ENCODE data around the gene ENHO.

ENHO gene

DNA sequence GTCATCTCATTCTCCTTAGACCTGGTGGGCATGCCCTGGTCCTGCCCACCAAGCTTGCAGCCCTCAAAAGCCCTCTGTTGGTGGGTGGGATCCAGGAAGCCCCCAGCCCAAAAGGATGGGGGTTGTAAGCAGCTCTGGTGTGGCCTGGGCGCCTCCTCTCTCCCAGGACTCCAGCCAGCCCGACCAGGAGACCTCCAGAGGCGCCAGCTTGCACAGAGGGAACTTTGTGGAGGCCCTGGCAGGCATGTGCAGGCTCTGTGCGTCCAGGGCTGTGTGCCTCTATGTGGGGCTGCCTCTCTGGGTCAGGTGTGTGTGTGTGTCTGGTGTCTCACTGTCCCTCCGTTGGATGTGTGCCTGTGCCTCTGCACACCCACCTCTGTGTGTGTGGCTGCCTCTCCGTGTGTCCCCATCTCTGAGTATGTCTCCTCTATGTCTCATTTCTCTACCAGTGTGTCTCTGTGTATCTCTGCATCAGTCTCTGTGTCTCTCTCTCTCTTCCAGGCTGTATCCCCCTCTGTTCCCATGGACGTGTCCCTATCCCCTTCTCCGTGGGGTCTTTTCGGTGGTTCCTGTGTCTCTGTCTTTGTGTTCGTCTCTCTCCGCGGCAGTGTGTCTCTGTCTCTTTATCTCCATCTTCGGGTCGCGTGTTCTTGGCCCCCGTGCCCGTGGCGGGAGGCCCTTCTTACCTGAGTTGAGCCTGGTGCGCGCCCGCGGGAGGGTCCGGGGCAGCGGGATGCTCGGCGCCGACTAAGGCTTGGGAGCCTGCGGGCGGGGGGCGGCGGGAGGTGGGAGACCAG lies 501 bp downstream of the ENHO start:
- no peak for DNase-seq

DNA sequence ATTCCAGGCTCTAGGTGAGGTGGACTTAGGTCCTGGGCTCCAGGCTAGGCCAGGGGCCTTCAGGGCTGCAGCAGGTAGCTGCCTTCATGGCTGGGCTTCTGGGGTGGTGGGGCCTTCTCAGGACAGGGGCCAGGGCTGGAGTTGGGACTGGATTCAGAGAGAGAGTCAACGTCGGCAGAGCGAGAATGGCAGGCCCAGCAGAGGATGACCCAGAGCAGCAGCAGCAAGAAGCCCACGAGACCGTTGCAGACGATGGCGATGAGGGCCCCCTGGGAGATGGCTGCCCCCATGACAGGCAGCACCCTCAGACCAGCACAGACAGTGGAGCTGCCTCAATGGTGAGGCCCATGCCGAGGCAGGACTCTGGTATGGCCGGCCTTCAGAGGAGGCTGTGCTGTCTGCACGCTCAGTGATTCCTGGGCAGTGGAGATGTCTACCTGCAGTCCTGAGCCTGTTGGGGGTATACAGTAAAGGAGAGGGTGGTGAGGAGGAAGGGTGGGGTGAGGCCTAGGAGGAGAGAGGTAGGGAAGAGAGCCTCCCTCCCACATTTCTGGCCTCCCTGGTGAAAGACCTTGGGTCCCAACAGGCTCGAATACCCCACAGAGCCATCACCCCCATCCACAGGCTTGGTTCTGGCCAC lies 1.3 kb downstream of the ENHO start:
- no peak for DNase-seq

DNA sequence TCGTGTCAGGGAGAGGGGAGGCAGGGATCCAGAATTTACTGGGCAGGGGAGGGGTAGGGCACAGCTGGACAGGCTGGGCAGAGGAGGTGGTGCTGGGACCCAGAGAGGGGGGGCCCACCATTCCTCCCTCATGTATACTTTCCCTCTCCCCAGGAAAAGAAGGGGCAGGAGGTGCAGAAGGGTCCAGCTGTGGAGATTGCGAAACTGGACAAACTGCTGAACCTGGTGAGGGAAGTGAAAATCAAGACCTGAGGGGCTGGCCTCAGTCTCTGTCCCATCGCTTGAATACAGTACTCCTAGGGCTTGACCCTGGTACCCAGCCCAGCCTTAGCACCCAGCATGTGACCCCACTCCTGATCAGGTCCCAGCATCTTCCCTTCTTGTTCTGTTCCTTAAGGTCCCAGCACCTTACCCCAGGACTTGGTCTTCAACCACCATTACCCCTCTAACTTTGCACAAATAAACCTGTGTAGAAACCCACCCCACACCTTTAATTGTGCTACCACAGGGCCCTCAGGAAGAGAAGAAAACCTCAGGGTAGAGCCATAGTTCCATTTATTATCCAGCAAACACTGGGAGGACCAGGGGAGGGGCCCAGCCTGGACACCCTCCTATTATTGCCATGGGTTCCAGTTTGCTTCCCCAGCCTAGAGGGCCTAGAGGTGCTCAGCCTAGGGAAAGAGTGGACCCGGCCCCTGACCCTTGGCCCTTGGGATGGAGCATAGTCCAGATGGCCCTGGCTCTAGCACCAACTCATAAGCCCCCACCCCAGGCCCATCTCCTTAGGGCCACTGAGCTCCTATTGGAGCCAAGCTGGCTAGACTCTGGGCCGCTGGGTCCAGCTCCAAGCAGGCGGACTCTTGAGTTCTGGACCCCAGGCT lies 2.0 kb downstream of the ENHO start:
- no peak for DNase-seq

DNA sequence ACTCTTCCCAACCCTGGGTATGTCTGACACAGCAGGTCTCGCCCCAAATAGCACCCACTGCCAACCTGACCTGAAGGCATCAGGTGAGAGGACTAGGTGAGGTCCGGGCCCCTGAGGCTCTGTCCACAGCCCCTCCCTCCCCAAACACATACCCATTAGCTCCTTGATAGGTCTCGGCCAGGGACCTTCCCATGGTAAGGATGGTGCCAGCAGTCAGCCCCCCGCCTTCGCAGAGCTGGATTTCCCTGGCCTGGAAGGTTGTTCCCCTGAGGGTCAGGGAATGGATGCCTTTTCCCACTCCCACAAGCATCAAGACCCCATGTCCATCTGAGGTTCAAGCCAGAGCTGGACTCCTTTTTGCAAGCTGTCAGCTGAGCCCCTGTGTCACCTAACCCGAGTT lies 2.7 kb downstream of the ENHO start:
- DNase-seq: no peak

GRCh38 chr9:34519321-34520020 lies 3.3 kb downstream of the ENHO start:
- DNase-seq: no peak

- no peak for DNase-seq
Measured at GRCh38 chr9:34518896-34519295, 3.9 kb downstream of the ENHO start.

DNA sequence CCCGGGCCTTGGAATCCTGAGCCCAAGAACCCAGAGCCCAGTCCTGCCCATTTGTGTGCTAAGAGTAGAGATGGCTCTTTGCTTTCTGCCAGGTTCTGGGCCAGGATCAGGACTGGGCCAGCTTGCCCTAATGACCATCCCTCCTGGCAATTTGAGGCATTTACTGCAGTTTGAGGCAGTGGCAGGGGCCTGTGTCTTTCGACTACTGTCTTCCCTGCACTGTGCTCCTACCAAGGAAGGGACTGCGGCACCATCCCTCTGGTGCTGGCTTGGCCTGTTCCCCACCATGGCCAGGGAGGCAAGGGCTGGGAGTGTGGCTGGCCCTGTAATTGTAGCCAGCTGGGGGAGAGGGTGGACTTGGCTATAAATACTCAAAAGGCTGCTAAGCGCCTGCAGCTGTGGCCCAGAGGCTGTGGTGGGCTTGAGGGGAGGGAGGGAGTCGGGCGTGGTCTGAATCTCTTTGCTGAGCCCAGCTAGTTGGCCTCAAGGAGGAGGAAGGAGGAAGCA lies 4.6 kb downstream of the ENHO start:
- DNase-seq: no peak

DNA sequence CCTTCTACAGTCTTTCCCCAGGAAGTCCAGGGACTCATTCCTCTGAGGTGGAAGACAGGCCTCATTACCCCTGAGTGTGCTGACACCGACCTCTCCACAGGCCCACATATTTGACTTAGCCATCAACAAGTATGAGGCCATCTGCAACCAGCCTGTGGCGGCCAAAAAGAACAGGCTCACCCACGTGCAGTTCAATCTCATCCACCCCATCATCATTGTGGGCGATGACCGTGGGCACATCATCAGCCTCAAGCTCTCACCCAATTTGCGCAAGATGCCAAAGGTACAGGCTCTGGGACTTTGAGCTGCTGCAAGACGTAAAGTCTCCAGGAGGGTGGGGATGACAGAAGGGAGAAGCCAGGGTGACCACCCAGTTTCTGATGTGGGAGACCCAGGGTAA lies 5.6 kb downstream of the ENHO start:
- no peak for DNase-seq

DNA sequence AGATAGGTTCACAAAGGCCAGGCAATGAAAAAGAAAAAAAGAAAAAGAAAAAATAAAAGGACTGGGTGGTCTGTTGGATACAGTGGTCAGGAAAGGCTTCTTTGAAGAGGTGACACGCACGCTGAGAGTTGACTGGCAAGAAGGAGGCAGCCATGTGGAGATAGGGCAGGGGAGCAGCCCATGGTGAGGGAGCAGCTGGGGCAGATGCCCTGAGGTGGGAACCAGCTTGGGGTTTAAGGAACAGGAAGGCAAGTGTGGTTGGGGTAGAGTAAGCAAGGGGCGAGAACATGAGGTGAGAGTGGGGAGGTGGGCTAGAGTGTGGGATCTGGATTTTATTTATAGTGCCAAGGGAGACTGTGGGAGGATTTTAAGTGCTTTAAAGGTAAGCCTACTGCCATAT lies 6.8 kb downstream of the ENHO start:
- no peak for DNase-seq

GRCh38 chr9:34514816-34515215 lies 8.0 kb downstream of the ENHO start:
- DNase-seq: no peak

DNA sequence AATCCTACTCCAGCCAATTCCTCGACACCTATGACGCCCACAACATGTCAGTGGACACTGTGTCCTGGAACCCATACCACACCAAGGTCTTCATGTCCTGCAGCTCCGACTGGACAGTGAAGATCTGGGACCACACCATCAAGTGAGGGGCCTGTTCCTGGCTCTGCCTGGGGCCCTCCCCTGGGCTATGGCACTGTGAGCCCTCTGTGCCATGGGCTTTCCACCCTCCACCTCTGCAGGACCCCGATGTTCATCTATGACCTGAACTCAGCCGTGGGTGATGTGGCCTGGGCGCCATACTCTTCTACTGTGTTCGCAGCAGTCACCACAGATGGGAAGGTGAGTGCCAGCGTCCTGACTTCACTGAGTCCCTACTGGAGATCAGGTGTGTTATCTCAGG lies 8.4 kb downstream of the ENHO start:
- no peak for DNase-seq

GRCh38 chr9:34513567-34514214 lies 9.1 kb downstream of the ENHO start:
- DNase-seq: no peak

DNA sequence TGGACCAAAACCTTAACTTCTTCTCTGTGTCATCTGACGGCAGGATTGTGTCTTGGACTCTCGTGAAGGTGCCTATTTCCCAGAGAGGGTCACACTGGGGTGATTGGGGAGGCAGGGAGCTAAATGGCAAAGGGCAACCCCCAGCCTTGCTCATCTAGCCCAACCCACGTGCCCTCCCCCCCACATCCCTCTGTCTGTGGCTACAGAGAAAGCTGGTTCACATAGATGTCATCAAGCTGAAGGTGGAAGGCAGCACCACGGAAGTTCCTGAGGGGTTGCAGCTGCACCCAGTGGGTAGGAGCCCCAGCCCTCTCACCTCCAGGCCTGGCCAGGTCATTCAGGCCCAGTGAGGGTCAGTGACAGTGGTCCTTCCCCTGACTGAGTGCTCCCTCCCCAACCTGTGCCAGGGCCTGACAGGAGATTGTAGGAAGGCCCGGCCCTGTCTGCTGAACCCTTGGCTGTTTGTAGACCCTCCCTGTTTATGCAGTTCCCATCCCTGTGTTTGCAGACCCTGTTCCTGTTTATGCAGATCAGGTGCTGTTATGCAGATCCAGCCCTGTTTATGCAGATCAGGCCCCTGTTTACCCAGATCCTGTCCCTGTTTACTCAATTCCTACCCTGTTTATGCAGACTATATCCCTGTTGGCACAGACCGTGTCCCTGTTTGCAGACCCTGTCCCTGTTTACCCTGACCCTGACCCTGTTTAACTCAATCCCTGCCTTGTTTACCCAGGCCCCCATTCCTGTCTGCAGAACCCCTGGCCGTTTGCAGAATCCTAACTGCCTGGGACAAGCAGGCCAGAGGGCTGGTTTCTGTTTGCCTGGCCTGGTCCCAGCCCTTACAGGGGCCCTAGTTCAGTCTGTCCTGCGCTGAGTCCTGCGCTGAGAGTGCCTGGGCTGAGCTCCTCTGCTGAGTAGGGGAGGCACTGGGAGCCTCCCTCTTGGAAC lies 10.4 kb downstream of the ENHO start:
- DNase-seq: no peak

GRCh38 chr9:34510497-34511468 lies 12.0 kb downstream of the ENHO start:
- DNase-seq: no peak

DNA sequence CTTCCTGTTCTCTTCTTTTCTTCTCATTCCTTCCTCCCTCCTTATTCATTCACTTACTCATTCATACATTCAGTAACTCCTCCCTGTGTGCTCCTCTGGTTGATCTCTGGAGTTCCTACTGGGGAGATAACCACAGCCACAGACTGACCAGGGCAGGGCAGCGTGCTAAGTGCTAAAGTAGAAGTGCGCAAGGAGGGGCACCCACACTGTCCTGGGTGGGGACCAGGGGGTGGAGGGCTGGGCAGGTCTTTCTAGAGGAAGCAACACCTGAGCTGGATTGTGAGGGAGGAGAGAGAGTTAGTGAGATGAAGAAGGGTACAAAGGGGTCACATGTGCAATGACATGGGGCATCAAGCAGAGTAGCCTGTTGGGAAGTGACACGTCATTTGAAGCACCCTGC lies 13.8 kb downstream of the ENHO start:
- DNase-seq: no peak

GRCh38 chr9:34508463-34508862 lies 14.3 kb downstream of the ENHO start:
- no peak for DNase-seq

GRCh38 chr9:34507966-34508365 lies 14.8 kb downstream of the ENHO start:
- no peak for DNase-seq

GRCh38 chr9:34507556-34507955 lies 15.2 kb downstream of the ENHO start:
- no peak for DNase-seq

DNA sequence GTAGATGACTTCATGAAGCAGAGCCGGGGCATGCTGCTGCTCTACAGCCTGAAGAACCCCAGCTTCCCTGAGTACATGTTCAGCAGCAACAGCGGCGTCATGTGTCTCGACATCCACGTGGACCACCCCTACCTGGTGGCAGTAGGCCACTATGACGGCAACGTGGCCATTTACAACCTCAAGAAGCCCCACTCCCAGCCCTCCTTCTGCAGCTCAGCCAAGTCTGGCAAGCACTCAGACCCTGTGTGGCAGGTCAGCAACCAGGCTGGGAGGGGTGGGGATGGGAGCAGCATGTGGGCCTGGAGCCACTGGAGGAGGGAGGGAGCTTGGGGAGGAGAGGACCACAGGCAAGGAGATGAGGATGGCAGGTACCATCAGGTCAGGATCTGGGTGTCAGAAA lies 16.2 kb downstream of the ENHO start:
- DNase-seq: no peak
